NCI-H82 (cell line): ENCODE data around the gene AFAP1.
A peak's percentile ranks its signal among the peaks of the same experiment; 100 is the strongest.

Source experiments
- DNase-seq: peaks from one replicate; lab custom pipeline; 2025; lab: John Stamatoyannopoulos, UW

The AFAP1 gene

GRCh38 chr4:7863911-7864681 lies 75.6 kb downstream of the AFAP1 start:
- DNase-seq: no peak

GRCh38 chr4:7862561-7863192 lies 77.0 kb downstream of the AFAP1 start:
- DNase-seq: no peak

GRCh38 chr4:7861440-7861881 lies 78.2 kb downstream of the AFAP1 start:
- DNase-seq: no peak

- DNase-seq: peak; percentile 3
Measured at GRCh38 chr4:7860600-7861163, 79.0 kb downstream of the AFAP1 start.

GRCh38 chr4:7859326-7859725 lies 80.3 kb downstream of the AFAP1 start:
- DNase-seq: no peak

- DNase-seq: no peak
Measured at GRCh38 chr4:7858498-7858897, 81.2 kb downstream of the AFAP1 start.

- no peak for DNase-seq
Measured at GRCh38 chr4:7857993-7858392, 81.7 kb downstream of the AFAP1 start.

GRCh38 chr4:7857238-7857701 lies 82.4 kb downstream of the AFAP1 start:
- DNase-seq: no peak

GRCh38 chr4:7855731-7856130 lies 83.9 kb downstream of the AFAP1 start:
- no peak for DNase-seq

- no peak for DNase-seq
Measured at GRCh38 chr4:7854697-7855370, 84.8 kb downstream of the AFAP1 start.

- DNase-seq: no peak
Measured at GRCh38 chr4:7854216-7854615, 85.4 kb downstream of the AFAP1 start.

GRCh38 chr4:7853271-7853670 lies 86.4 kb downstream of the AFAP1 start:
- no peak for DNase-seq

GRCh38 chr4:7852568-7853185 lies 87.0 kb downstream of the AFAP1 start:
- DNase-seq: no peak

GRCh38 chr4:7850489-7850888 lies 89.2 kb downstream of the AFAP1 start:
- no peak for DNase-seq

GRCh38 chr4:7847206-7847605 lies 92.5 kb downstream of the AFAP1 start:
- DNase-seq: no peak

GRCh38 chr4:7845493-7846128 lies 94.0 kb downstream of the AFAP1 start:
- peak; percentile 63 for DNase-seq

GRCh38 chr4:7844594-7844991 lies 95.1 kb downstream of the AFAP1 start:
- DNase-seq: no peak

- DNase-seq: peak; percentile 76
Measured at GRCh38 chr4:7843831-7844593, 95.6 kb downstream of the AFAP1 start.

- no peak for DNase-seq
Measured at GRCh38 chr4:7842384-7843279, 97.0 kb downstream of the AFAP1 start.

GRCh38 chr4:7841894-7842293 lies 97.8 kb downstream of the AFAP1 start:
- no peak for DNase-seq
